ENCODE measurements around the gene GSTT4.
"Not testable (repeated sequence)": the region's sequence is repeated elsewhere in the genome, so short reads cannot be mapped to it uniquely, and the experiment has no call there.

DNA sequence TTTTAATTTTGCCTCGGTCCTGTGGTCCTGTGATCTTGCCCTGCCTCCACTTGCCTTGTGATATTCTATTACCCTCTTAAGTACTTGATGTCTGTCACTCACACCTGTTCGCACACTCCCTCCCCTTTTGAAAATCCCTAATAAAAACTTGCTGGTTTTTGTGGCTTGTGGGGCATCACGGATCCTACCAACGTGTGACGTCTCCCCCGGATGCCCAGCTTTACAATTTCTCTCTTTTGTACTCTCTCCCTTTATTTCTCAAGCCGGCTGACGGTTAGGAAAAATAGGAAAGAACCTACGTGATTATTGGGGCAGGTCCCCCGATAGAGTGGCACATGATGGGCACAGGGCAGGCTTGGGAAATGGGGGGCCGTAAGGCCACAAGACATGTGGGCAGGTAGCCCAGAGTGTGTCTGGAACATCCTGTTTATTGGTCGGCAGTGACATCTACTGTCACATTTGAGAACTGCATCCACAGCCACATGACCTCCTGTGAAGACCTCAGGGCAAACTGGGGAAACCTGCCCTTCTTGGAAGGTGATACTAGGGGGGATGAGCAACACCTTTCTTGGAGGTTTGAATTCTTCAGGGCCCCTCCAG lies 48.9 kb downstream of the GSTT4 start:
- TF ChIP-seq, protein P1, sequence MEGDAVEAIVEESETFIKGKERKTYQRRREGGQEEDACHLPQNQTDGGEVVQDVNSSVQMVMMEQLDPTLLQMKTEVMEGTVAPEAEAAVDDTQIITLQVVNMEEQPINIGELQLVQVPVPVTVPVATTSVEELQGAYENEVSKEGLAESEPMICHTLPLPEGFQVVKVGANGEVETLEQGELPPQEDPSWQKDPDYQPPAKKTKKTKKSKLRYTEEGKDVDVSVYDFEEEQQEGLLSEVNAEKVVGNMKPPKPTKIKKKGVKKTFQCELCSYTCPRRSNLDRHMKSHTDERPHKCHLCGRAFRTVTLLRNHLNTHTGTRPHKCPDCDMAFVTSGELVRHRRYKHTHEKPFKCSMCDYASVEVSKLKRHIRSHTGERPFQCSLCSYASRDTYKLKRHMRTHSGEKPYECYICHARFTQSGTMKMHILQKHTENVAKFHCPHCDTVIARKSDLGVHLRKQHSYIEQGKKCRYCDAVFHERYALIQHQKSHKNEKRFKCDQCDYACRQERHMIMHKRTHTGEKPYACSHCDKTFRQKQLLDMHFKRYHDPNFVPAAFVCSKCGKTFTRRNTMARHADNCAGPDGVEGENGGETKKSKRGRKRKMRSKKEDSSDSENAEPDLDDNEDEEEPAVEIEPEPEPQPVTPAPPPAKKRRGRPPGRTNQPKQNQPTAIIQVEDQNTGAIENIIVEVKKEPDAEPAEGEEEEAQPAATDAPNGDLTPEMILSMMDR (IDR thresholded peaks at IDR 0.05) = peak; percentile 67 to 96 (median 88)
- TF ChIP-seq POLR2A (IDR thresholded peaks at IDR 0.05) = not testable (repeated sequence)

Measured in adrenal gland (tissue), 5 donors.